Astrocyte (in vitro differentiated cells and primary cell): ENCODE data around the gene IFITM2.

Source experiments
- CTCF ChIP-seq: IDR thresholded peaks from 2 replicates; pipeline ENCODE4 v1.5.1; 2011; ENCODE audit warnings: low read depth, mild to moderate bottlenecking, inconsistent platforms, low read length, moderate library complexity; ENCODE audit not compliant: insufficient read depth
- EZH2 ChIP-seq: IDR thresholded peaks from 2 replicates; pipeline ENCODE4 v1.6.1; 2012; ENCODE audit warnings: mild to moderate bottlenecking, low read length, inconsistent platforms; ENCODE audit not compliant: insufficient read depth

GRCh38 chr11:297586-298405 lies 9.8 kb upstream of the IFITM2 start:
- TF ChIP-seq CTCF = no peak
- no peak for TF ChIP-seq EZH2
